ENCODE data around the gene STN1.

STN1 gene

GRCh38 chr10:103843854-103844570 lies 74.0 kb downstream of the STN1 start:
- DNase-seq (ENCODE audit: low read depth): peak; percentile 82

- DNase-seq (ENCODE audit: low read depth): no peak
Observed at GRCh38 chr10:103843045-103843444, 74.9 kb downstream of the STN1 start.

GRCh38 chr10:103842605-103843004 lies 75.4 kb downstream of the STN1 start:
- no peak for DNase-seq (ENCODE audit: low read depth)

- DNase-seq (ENCODE audit: low read depth): no peak
Observed at GRCh38 chr10:103841519-103841918, 76.5 kb downstream of the STN1 start.

- DNase-seq (ENCODE audit: low read depth): no peak
Observed at GRCh38 chr10:103840740-103841070, 77.3 kb downstream of the STN1 start.

- DNase-seq (ENCODE audit: low read depth): no peak
Observed at GRCh38 chr10:103839872-103840739, 77.9 kb downstream of the STN1 start.

- DNase-seq (ENCODE audit: low read depth): no peak
Observed at GRCh38 chr10:103839519-103839871, 78.5 kb downstream of the STN1 start.

- no peak for DNase-seq (ENCODE audit: low read depth)
Observed at GRCh38 chr10:103838862-103839518, 79.0 kb downstream of the STN1 start.

GRCh38 chr10:103838070-103838395 lies 80.0 kb downstream of the STN1 start:
- DNase-seq (ENCODE audit: low read depth): no peak

GRCh38 chr10:103837370-103838069 lies 80.5 kb downstream of the STN1 start:
- DNase-seq (ENCODE audit: low read depth): no peak

- no peak for DNase-seq (ENCODE audit: low read depth)
Observed at GRCh38 chr10:103836861-103837260, 81.1 kb downstream of the STN1 start.

- no peak for DNase-seq (ENCODE audit: low read depth)
Observed at GRCh38 chr10:103836273-103836672, 81.7 kb downstream of the STN1 start.

GRCh38 chr10:103835096-103836050 lies 82.6 kb downstream of the STN1 start:
- DNase-seq (ENCODE audit: low read depth): peak; percentile 44

GRCh38 chr10:103834436-103835095 lies 83.4 kb downstream of the STN1 start:
- no peak for DNase-seq (ENCODE audit: low read depth)

GRCh38 chr10:103833731-103834365 lies 84.1 kb downstream of the STN1 start:
- DNase-seq (ENCODE audit: low read depth): peak; percentile 39

- no peak for DNase-seq (ENCODE audit: low read depth)
Observed at GRCh38 chr10:103832806-103833205, 85.2 kb downstream of the STN1 start.
